HG03139 (cell line): ENCODE measurements around the gene MTCH2.
"Not testable (repeated sequence)": the region's sequence is repeated elsewhere in the genome, so short reads cannot be mapped to it uniquely, and the experiment has no call there.

Experiments used
- ATAC-seq: cut with Tn5 transposase; IDR thresholded peaks from one replicate; pipeline ENCODE4 v1.9.1; 2021; ENCODE audit not compliant: unreplicated experiment

Gene MTCH2

GRCh38 chr11:47640506-47640905 lies 1.9 kb downstream of the MTCH2 start:
- ATAC-seq, result not testable (repeated sequence)

GRCh38 chr11:47636331-47636730 lies 6.0 kb downstream of the MTCH2 start:
- not testable (repeated sequence) for ATAC-seq

GRCh38 chr11:47631473-47631872 lies 10.9 kb downstream of the MTCH2 start:
- no peak for ATAC-seq

GRCh38 chr11:47628026-47628425 lies 14.3 kb downstream of the MTCH2 start:
- ATAC-seq, result no peak

GRCh38 chr11:47626234-47626633 lies 16.1 kb downstream of the MTCH2 start:
- ATAC-seq, result no peak

- ATAC-seq, result no peak
These were observed 21.5 kb downstream of the MTCH2 start for GRCh38 chr11:47620836-47621378.

GRCh38 chr11:47617417-47617809 lies 24.9 kb downstream of the MTCH2 start:
- ATAC-seq, result no peak

- no peak for ATAC-seq
These were observed 25.5 kb downstream of the MTCH2 start for GRCh38 chr11:47616726-47617416.

GRCh38 chr11:47615249-47615648 lies 27.1 kb downstream of the MTCH2 start:
- ATAC-seq, result no peak

GRCh38 chr11:47611348-47611794 lies 31.0 kb downstream of the MTCH2 start:
- peak; percentile 54 for ATAC-seq

GRCh38 chr11:47609675-47610074 lies 32.7 kb downstream of the MTCH2 start:
- ATAC-seq, result no peak

GRCh38 chr11:47607380-47607779 lies 35.0 kb downstream of the MTCH2 start:
- no peak for ATAC-seq

- no peak for ATAC-seq
These were observed 35.6 kb downstream of the MTCH2 start for GRCh38 chr11:47606731-47607130.

GRCh38 chr11:47605921-47606320 lies 36.4 kb downstream of the MTCH2 start:
- no peak for ATAC-seq

- no peak for ATAC-seq
These were observed 39.1 kb downstream of the MTCH2 start for GRCh38 chr11:47603295-47603694.

GRCh38 chr11:47599902-47600301 lies 42.5 kb downstream of the MTCH2 start:
- ATAC-seq, result no peak

- no peak for ATAC-seq
These were observed 46.4 kb downstream of the MTCH2 start for GRCh38 chr11:47595967-47596366.

GRCh38 chr11:47595029-47595428 lies 47.3 kb downstream of the MTCH2 start:
- no peak for ATAC-seq

GRCh38 chr11:47593934-47594855 lies 48.2 kb downstream of the MTCH2 start, which contains the start of gene C1QTNF4:
Gene C1QTNF4 (minus strand): TSS chr11:47594411. CDS start chr11:47590810, 3,601 bp downstream.
- no peak for ATAC-seq

- ATAC-seq, result no peak
These were observed 48.8 kb downstream of the MTCH2 start for GRCh38 chr11:47593492-47593933.

- no peak for ATAC-seq
These were observed 49.4 kb downstream of the MTCH2 start for GRCh38 chr11:47592970-47593369.

- no peak for ATAC-seq
These were observed 50.1 kb downstream of the MTCH2 start for GRCh38 chr11:47592251-47592650.
